HEK293 (cell line): ENCODE results near the gene DPEP3.

ENCODE experiments used
- CTCF ChIA-PET: fragments of 350-600 bp; formaldehyde crosslinking; extraction: SDS; loops from one replicate; lab custom pipeline; 2021; ENCODE audit warnings: antibody characterized with exemption; lab: Yijun Ruan, JAX
- POLR2A ChIA-PET: fragments of 300-600 bp; formaldehyde crosslinking; extraction: SDS; loops from one replicate; lab custom pipeline; 2020; ENCODE audit warnings: antibody characterized with exemption, inconsistent platforms; lab: Yijun Ruan, JAX
- H3K27ac ChIP-seq: fragments of 200-500 bp; sonication (Bioruptor generic); 2 replicates; pipeline ENCODE4 v1.5.1; 2014; ENCODE audit warnings: low read depth, low read length, control low read depth, inconsistent platforms; ENCODE audit errors: extremely low read depth
- H3K36me3 ChIP-seq, 2 experiments: fragments of 200-500 bp in 1 of 2; sonication (Bioruptor generic) in 1 of 2; 1 replicate in 1 of 2; 2 replicates in 1 of 2; pipeline ENCODE4 v1.5.1; 2014 to 2017; ENCODE audit warnings: inconsistent platforms in 2 of 2, low read length in 2 of 2; ENCODE audit not compliant: control insufficient read depth in 2 of 2, insufficient read depth in 1 of 2
- H3K4me1 ChIP-seq: fragments of 200-500 bp; sonication (Bioruptor generic); 2 replicates; pipeline ENCODE4 v1.5.1; 2014; ENCODE audit warnings: mild to moderate bottlenecking, low read length, inconsistent platforms; ENCODE audit not compliant: control insufficient read depth, insufficient read depth
- H3K4me3 ChIP-seq: 2 replicates; pipeline ENCODE4 v1.5.1; 2011; ENCODE audit warnings: low read depth, mild to moderate bottlenecking, control low read depth, low read length, moderate library complexity
- H3K9me3 ChIP-seq: fragments of 200-500 bp; sonication (Bioruptor generic); 2 replicates; pipeline ENCODE4 v1.5.1; 2014; ENCODE audit warnings: low read depth, low read length, inconsistent platforms; ENCODE audit not compliant: control insufficient read depth, insufficient read depth
- GLIS1 ChIP-seq: fragments of 450-650 bp; formaldehyde crosslinking; IDR thresholded peaks from 2 replicates; pipeline ENCODE4 v1.5.1; 2016; ENCODE audit warnings: missing biosample characterization, missing genetic modification characterization
- PRDM10 ChIP-seq: fragments of 450-650 bp; formaldehyde crosslinking; IDR thresholded peaks from 2 replicates; pipeline ENCODE4 v1.5.1; 2016; ENCODE audit warnings: missing biosample characterization, missing genetic modification characterization
- PRDM4 ChIP-seq: fragments of 450-650 bp; formaldehyde crosslinking; IDR thresholded peaks from 2 replicates; pipeline ENCODE4 v1.5.1; 2017; ENCODE audit warnings: missing biosample characterization, missing genetic modification characterization
- REST ChIP-seq: fragments of 450-650 bp; formaldehyde crosslinking; IDR thresholded peaks from 2 replicates; pipeline ENCODE4 v1.5.1; 2016; ENCODE audit warnings: missing biosample characterization, missing genetic modification characterization
- SP3 ChIP-seq: fragments of 450-650 bp; formaldehyde crosslinking; IDR thresholded peaks from 2 replicates; pipeline ENCODE4 v1.5.1; 2016; ENCODE audit warnings: missing biosample characterization, missing genetic modification characterization
- SP7 ChIP-seq: fragments of 450-650 bp; formaldehyde crosslinking; IDR thresholded peaks from 2 replicates; pipeline ENCODE4 v1.5.1; 2016; ENCODE audit warnings: missing biosample characterization, missing genetic modification characterization
- ZBTB17 ChIP-seq: fragments of 450-650 bp; formaldehyde crosslinking; IDR thresholded peaks from 2 replicates; pipeline ENCODE4 v1.5.1; 2016; ENCODE audit warnings: missing biosample characterization, missing genetic modification characterization
- ZIC2 ChIP-seq: fragments of 450-650 bp; formaldehyde crosslinking; IDR thresholded peaks from 2 replicates; pipeline ENCODE4 v1.5.1; 2016; ENCODE audit warnings: missing biosample characterization, missing genetic modification characterization
- ZNF10 ChIP-seq: fragments of 450-650 bp; formaldehyde crosslinking; IDR thresholded peaks from 2 replicates; pipeline ENCODE4 v1.5.1; 2017; ENCODE audit warnings: missing biosample characterization, missing genetic modification characterization
- ZNF112 ChIP-seq: fragments of 450-650 bp; formaldehyde crosslinking; IDR thresholded peaks from 2 replicates; pipeline ENCODE4 v1.5.0; 2017; ENCODE audit warnings: missing biosample characterization, missing genetic modification characterization
- ZNF174 ChIP-seq: fragments of 450-650 bp; formaldehyde crosslinking; IDR thresholded peaks from 2 replicates; pipeline ENCODE4 v1.5.0; 2017; ENCODE audit warnings: missing biosample characterization, mild to moderate bottlenecking, missing genetic modification characterization
- ZNF214 ChIP-seq: fragments of 450-650 bp; formaldehyde crosslinking; IDR thresholded peaks from 2 replicates; pipeline ENCODE4 v1.5.1; 2017; ENCODE audit warnings: missing biosample characterization, mild to moderate bottlenecking, missing genetic modification characterization, borderline replicate concordance
- ZNF335 ChIP-seq: fragments of 450-650 bp; formaldehyde crosslinking; conservative IDR thresholded peaks from 2 replicates; pipeline ENCODE4 v1.5.1; 2016; ENCODE audit warnings: missing biosample characterization, missing genetic modification characterization
- ZNF521 ChIP-seq: fragments of 450-650 bp; formaldehyde crosslinking; IDR thresholded peaks from 2 replicates; pipeline ENCODE4 v1.5.1; 2017; ENCODE audit warnings: missing biosample characterization, mild to moderate bottlenecking, missing genetic modification characterization
- ZNF600 ChIP-seq: fragments of 450-650 bp; formaldehyde crosslinking; IDR thresholded peaks from 2 replicates; pipeline ENCODE4 v1.5.1; 2016; ENCODE audit warnings: missing biosample characterization, missing genetic modification characterization
- ZNF777 ChIP-seq: fragments of 450-650 bp; formaldehyde crosslinking; IDR thresholded peaks from 2 replicates; pipeline ENCODE4 v1.5.1; 2017; ENCODE audit warnings: missing biosample characterization, missing genetic modification characterization, borderline replicate concordance
- ZNF792 ChIP-seq: fragments of 450-650 bp; formaldehyde crosslinking; IDR thresholded peaks from 2 replicates; pipeline ENCODE4 v1.5.1; 2016; ENCODE audit warnings: missing biosample characterization, missing genetic modification characterization

DPEP3 gene

GRCh38 chr16:67965668-67966548, 14.4 kb downstream of the DPEP3 start:
- CTCF ChIA-PET = interaction anchor here (1.0 to 1.2 kb wide), 2 partner anchors 23 to 28 kb away, joined by 4 to 5 read pairs; no protein-coding TSS in a partner anchor
- H3K4me1 ChIP-seq = no peaks in the 10 kb centered on the region; the same call in none of the 2 replicates
- H3K27ac ChIP-seq = peak overlapping the region; percentile 62
- H3K9me3 ChIP-seq = no peaks in the 10 kb centered on the region
- TF ChIP-seq ZNF335 = 0 out of 2 replicates have a peak, but pooled peaks have one; percentile 10
- TF ChIP-seq GLIS1 = no peak
- peak; percentile 32; the same call in 1 of the 2 replicates for TF ChIP-seq PRDM10
- TF ChIP-seq ZNF214 (tag by site-specific recombination) = no peak
- 0 out of 2 replicates have a peak, but pooled peaks have one; percentile 27 for TF ChIP-seq ZNF792 (tag by site-specific recombination)
- TF ChIP-seq ZNF777 (tag by site-specific recombination) = no peak
- TF ChIP-seq ZNF600 (tag by site-specific recombination) = peak; percentile 69
- 0 out of 2 replicates have a peak, but pooled peaks have one; percentile 13 for TF ChIP-seq ZBTB17 (tag by site-specific recombination)
- TF ChIP-seq, all 188 proteins: peak for 5
- POLR2A ChIA-PET = interaction anchor here (0.5 to 2.3 kb wide), 12 partner anchors 17 to 261 kb away, joined by 3 to 13 read pairs (median 5); partner anchors contain the start of genes DDX28, DUS2, NUTF2 and PSMB10
- H3K4me3 ChIP-seq = peak overlapping the region; percentile 23
- peaks cover 0 to 52% of the 10 kb centered on the region in 2 experiments; a peak in 2 of 3 replicates for H3K36me3 ChIP-seq

- H3K36me3 ChIP-seq = peaks cover 0 to 65% of the 10 kb centered on the region in 2 experiments; a peak in 2 of 3 replicates
- no peak overlapping the region for H3K27ac ChIP-seq
- no peaks in the 10 kb centered on the region for H3K9me3 ChIP-seq
- ChIA-PET POLR2A (interaction anchor here (0.7 to 1.3 kb wide), 2 partner anchors 17 to 58 kb away, joined by 3 to 4 read pairs; partner anchors contain the start of genes DDX28 and DUS2), CTCF (interaction anchor here (0.6 kb wide), 2 partner anchors 29 to 176 kb away, joined by 3 read pairs; no protein-coding TSS in a partner anchor)
- H3K4me3 ChIP-seq = no peak overlapping the region
- no peaks in the 10 kb centered on the region; the same call in none of the 2 replicates for H3K4me1 ChIP-seq
- TF ChIP-seq ZIC2 (tag by site-specific recombination) = 0 out of 2 replicates have a peak, but pooled peaks have one; percentile 33
- TF ChIP-seq ZNF600 (tag by site-specific recombination) = no peak
- 0 out of 2 replicates have a peak, but pooled peaks have one; percentile 14 for TF ChIP-seq ZNF10 (tag by site-specific recombination)
- TF ChIP-seq REST (tag by site-specific recombination) = no peak
- peak; percentile 77 for TF ChIP-seq PRDM4
- TF ChIP-seq SP7 = no peak
- TF ChIP-seq ZNF521 (tag by site-specific recombination) = no peak
- no peak for TF ChIP-seq SP3
- TF ChIP-seq PRDM10 = no peak
- TF ChIP-seq ZNF112 (tag by site-specific recombination) = no peak
- no peak for TF ChIP-seq ZNF174
Measured at GRCh38 chr16:67964477-67965131, 15.7 kb downstream of the DPEP3 start.
